ENCODE measurements around the gene OVCH2.
A peak's percentile ranks its signal among the peaks of the same experiment; 100 is the strongest.
"Not testable (repeated sequence)": the region's sequence is repeated elsewhere in the genome, so short reads cannot be mapped to it uniquely, and the experiment has no call there.

OVCH2 gene

GRCh38 chr11:7706377-7706776, at the start of gene OVCH2:
Gene OVCH2, minus strand, starts transcription at chr11:7706477. Its CDS starts 83 bp downstream, at chr11:7706394.
- no peak for DNase-seq

GRCh38 chr11:7749456-7749855, 43.2 kb upstream of the OVCH2 start:
- no peak for DNase-seq

- not testable (repeated sequence) for DNase-seq
Observed at GRCh38 chr11:7734767-7735166, 28.5 kb upstream of the OVCH2 start.

GRCh38 chr11:7714786-7715185, 8.5 kb upstream of the OVCH2 start:
- no peak for DNase-seq

GRCh38 chr11:7703740-7704139, 2.5 kb downstream of the OVCH2 start:
- no peak for DNase-seq

GRCh38 chr11:7696424-7696823, 9.9 kb downstream of the OVCH2 start:
- peak in 1 of 2 experiments; percentile 18 for DNase-seq

GRCh38 chr11:7694235-7694634, 12.0 kb downstream of the OVCH2 start:
- DNase-seq = no peak

- no peak for DNase-seq
Observed at GRCh38 chr11:7692426-7692825, 13.9 kb downstream of the OVCH2 start.

- no peak for DNase-seq
Observed at GRCh38 chr11:7691759-7692350, 14.4 kb downstream of the OVCH2 start.

GRCh38 chr11:7690648-7691047, 15.6 kb downstream of the OVCH2 start:
- no peak for DNase-seq

- no peak for DNase-seq
Observed at GRCh38 chr11:7689239-7689638, 17.0 kb downstream of the OVCH2 start.

- DNase-seq = no peak
Observed at GRCh38 chr11:7688238-7688826, 17.9 kb downstream of the OVCH2 start.

- DNase-seq = no peak
Observed at GRCh38 chr11:7687386-7687785, 18.9 kb downstream of the OVCH2 start.

- no peak for DNase-seq
Observed at GRCh38 chr11:7686761-7687160, 19.5 kb downstream of the OVCH2 start.

- no peak for DNase-seq
Observed at GRCh38 chr11:7683571-7683970, 22.7 kb downstream of the OVCH2 start.

- no peak for DNase-seq
Observed at GRCh38 chr11:7677796-7678201, 28.5 kb downstream of the OVCH2 start.

GRCh38 chr11:7677071-7677470, 29.2 kb downstream of the OVCH2 start:
- DNase-seq = no peak

- no peak for DNase-seq
Observed at GRCh38 chr11:7675631-7676030, 30.6 kb downstream of the OVCH2 start.

GRCh38 chr11:7673724-7674434, 32.4 kb downstream of the OVCH2 start:
- no peak for DNase-seq

- DNase-seq = peak in 1 of 2 experiments; percentile 20
Observed at GRCh38 chr11:7672960-7673723, 33.1 kb downstream of the OVCH2 start, which contains the start of gene CYB5R2. Gene CYB5R2, minus strand, starts transcription at chr11:7673500. Its CDS starts 675 bp downstream, at chr11:7672825.

- no peak for DNase-seq
Observed at GRCh38 chr11:7672276-7672959, 33.9 kb downstream of the OVCH2 start.

GRCh38 chr11:7671347-7672215, 34.7 kb downstream of the OVCH2 start:
- DNase-seq = no peak

Measured in stimulated activated CD4-positive, alpha-beta T cell treated with anti-CD3 and anti-CD28 coated beads, Interleukin-4, amount 100 ng/mL, for 4 hours (primary cell).